Gastrocnemius medialis (tissue), 4 donors: ENCODE results near the gene NUP107. TPM values are rescaled to one million over a fixed set of nuclear protein-coding genes. Genes with fewer than 3 reads are reported as not detected.

Experiments used
- ATAC-seq, 2 donors: fragments of 150-250 bp; one replicate each; pipeline ENCODE4 v1.9.1; 2016
- DNase-seq, 2 donors: peaks; one replicate each; pipeline ENCODE4 v3.0.0-alpha.2; 2019
- H3K27ac ChIP-seq, 4 donors: fragments of 200-600 bp; sonication (generic); 1 replicate in 1 of 4; 2 replicates in 3 of 4; pipeline ENCODE4 v1.5.1; 2016 to 2018; ENCODE audit warnings: mild to moderate bottlenecking in 2 of 4, moderate library complexity in 1 of 4
- H3K27me3 ChIP-seq, 3 donors: fragments of 200-600 bp; sonication (generic) in 2 of 3; 1 replicate in 1 of 3; 2 replicates in 2 of 3; pipeline versions ENCODE4 v1.5.1 to v1.6.0; 2016 to 2019; ENCODE audit warnings: mild to moderate bottlenecking in 1 of 3, moderate library complexity in 1 of 3
- H3K36me3 ChIP-seq, 2 donors: fragments of 200-600 bp; sonication (generic) in 1 of 2; one replicate each; pipeline ENCODE4 v1.5.1; 2017 to 2018
- H3K4me1 ChIP-seq, 2 donors: fragments of 200-600 bp; sonication (generic) in 1 of 2; one replicate each; pipeline ENCODE4 v1.5.1; 2016 to 2017; ENCODE audit warnings: mild to moderate bottlenecking in 2 of 2
- H3K4me3 ChIP-seq, 4 donors: fragments of 200-600 bp; sonication (generic) in 3 of 4; 1 replicate in 1 of 4; 2 replicates in 3 of 4; pipeline ENCODE4 v1.5.1; 2016 to 2019; ENCODE audit warnings: mild to moderate bottlenecking in 2 of 4
- H3K9me3 ChIP-seq, 3 donors: fragments of 200-600 bp; sonication (generic) in 2 of 3; 1 replicate in 1 of 3; 2 replicates in 2 of 3; pipeline ENCODE4 v1.5.1; 2016 to 2019
- POLR2A ChIP-seq, 2 donors: fragments of 450-650 bp; IDR thresholded peaks; one replicate each; pipeline ENCODE4 v1.6.1; 2017; ENCODE audit warnings: antibody characterized with exemption in 2 of 2, mild to moderate bottlenecking in 2 of 2, moderate library complexity in 2 of 2
- in situ Hi-C, 4 donors: fragments of 200-750 bp; cut with MboI; loops; one replicate each; pipeline versions ENCODE4 v1.15.0 to v1.8.0; 2017; ENCODE audit warnings: low sequenced_read_pairs in 4 of 4
- intact Hi-C: fragments of 100-400 bp; cut with DNase I; formaldehyde crosslinking; loops from one replicate; pipeline ENCODE4 v1.15.1; 2023; ENCODE audit warnings: low total_unique reads
- total RNA-seq, 4 donors: library from RNA; depleted of rRNA; stranded (reverse); fragments of >200 nt; gene quantifications; one replicate each; pipeline versions ENCODE4 v1.1.0 to v1.2.3, GENCODE V29; 2016
- TF ChIP-seq, protein P1 (sequence below), 5 experiments: fragments of 450-650 bp in 3 of 5; fragments of 200-600 bp in 2 of 5; sonication (generic) in 2 of 5; IDR thresholded peaks in 4 of 5; conservative IDR thresholded peaks in 1 of 5; 1 replicate in 4 of 5; 2 replicates in 1 of 5; pipeline ENCODE4 v1.5.1; 2016 to 2019; ENCODE audit warnings: antibody characterized with exemption in 5 of 5, mild to moderate bottlenecking in 3 of 5, moderate library complexity in 3 of 5

Gene NUP107
- total RNA-seq, 4 donors from 2014 or later: 13.0 to 43.1 (median 25.9) TPM

DNA sequence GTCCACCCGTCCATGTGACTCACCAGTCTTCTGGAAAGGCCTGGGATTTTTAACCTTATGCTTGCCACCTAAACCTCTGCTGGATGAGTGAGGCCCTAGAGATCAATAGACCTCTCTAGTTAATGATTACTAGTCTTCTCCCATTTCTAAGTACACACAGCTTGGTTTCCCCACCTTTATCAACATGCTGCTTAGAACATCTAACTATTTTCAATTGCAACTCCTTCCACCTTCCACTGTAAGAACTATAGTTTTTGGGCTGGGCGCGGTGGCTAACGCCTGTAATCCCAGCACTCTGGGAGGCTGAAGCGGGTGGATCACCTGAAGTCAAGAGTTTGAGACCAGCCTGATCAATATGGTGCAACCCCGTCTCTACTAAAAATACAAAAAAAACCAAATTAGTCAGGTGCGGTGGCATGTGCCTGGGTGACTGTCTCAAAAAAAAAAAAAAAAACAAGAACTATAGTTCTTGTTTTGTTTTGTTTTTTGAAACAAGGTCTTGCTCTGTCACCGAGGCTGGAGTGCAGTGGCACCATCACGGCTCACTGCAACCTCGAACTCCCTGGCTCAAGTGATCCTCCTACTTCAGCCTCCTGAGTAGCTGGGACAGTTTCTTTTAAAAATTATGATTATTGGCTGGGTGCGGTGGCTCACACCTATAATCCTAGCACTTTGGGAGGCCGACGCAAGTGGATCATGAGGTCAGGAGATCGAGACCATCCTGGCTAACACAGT is 102.5 kb downstream of the NUP107 start:
- Histone ChIP-seq H3K27ac (no peak overlapping the region), H3K9me3 (no peaks in the 10 kb centered on the region), H3K4me3 (no peak overlapping the region), H3K4me1 (peaks cover 3 to 4% of the 10 kb centered on the region in 2 donors), H3K27me3 (no peaks in the 10 kb centered on the region), H3K36me3 (no peaks in the 10 kb centered on the region)
- ATAC-seq (no peak), DNase-seq (no peak)
- in situ Hi-C loops (no loop called here), intact Hi-C loops (no loop called here)
- TF ChIP-seq POLR2A (IDR thresholded peaks at IDR 0.05): no peak
- TF ChIP-seq, protein P1, sequence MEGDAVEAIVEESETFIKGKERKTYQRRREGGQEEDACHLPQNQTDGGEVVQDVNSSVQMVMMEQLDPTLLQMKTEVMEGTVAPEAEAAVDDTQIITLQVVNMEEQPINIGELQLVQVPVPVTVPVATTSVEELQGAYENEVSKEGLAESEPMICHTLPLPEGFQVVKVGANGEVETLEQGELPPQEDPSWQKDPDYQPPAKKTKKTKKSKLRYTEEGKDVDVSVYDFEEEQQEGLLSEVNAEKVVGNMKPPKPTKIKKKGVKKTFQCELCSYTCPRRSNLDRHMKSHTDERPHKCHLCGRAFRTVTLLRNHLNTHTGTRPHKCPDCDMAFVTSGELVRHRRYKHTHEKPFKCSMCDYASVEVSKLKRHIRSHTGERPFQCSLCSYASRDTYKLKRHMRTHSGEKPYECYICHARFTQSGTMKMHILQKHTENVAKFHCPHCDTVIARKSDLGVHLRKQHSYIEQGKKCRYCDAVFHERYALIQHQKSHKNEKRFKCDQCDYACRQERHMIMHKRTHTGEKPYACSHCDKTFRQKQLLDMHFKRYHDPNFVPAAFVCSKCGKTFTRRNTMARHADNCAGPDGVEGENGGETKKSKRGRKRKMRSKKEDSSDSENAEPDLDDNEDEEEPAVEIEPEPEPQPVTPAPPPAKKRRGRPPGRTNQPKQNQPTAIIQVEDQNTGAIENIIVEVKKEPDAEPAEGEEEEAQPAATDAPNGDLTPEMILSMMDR (IDR thresholded peaks at IDR 0.05 in 4 of 5, conservative IDR thresholded peaks at IDR 0.05 in 1 of 5): no peak

DNA sequence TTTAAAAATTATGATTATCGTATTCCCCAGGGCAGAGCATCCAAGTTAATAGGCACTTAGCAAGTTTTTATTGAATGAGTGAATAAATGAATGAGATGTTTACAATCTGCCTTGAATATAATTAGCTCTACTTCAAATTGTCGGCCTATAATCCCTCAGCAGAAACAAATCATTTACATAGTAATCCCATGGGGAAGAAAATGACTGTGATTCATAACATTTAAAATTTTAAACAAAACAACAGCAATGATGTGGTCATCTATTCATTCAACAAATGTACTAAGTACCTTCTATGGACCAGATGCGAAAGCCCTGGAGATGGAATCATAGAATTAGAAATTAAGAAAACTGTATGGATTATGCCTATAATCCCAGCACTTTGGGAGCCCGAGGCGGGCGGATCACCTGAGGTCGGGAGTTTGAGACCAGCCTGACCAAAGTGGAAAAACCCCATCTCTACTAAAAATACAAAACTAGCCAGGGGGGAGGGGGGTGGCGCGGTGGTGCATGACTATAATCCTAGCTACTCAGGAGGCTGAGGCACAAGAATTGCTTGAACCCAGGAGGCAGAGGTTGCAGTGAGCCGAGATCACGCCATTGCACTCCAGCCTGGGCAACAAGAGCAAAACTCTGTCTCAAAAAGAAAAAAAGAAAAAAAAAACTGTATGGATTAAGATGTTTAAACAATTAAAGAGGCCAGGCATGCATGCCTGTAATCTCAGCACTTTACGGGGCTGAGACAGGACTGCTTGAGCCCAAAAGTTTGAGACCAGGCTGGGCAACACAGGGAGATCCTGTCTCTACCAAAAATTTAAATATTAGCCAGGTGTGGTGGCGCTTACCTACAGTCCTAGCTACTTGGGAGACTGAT is 103.5 kb downstream of the NUP107 start:
- Histone ChIP-seq H3K4me3 (no peak overlapping the region), H3K9me3 (no peaks in the 10 kb centered on the region), H3K36me3 (no peaks in the 10 kb centered on the region), H3K4me1 (peaks cover 3 to 4% of the 10 kb centered on the region in 2 donors), H3K27ac (no peak overlapping the region), H3K27me3 (no peaks in the 10 kb centered on the region)
- TF ChIP-seq, protein P1 (IDR thresholded peaks at IDR 0.05 in 4 of 5, conservative IDR thresholded peaks at IDR 0.05 in 1 of 5): no peak
- TF ChIP-seq POLR2A (IDR thresholded peaks at IDR 0.05): no peak
- intact Hi-C loops: no loop called here
- no peak for DNase-seq
- no peak for ATAC-seq
- in situ Hi-C loops: no loop called here

DNA sequence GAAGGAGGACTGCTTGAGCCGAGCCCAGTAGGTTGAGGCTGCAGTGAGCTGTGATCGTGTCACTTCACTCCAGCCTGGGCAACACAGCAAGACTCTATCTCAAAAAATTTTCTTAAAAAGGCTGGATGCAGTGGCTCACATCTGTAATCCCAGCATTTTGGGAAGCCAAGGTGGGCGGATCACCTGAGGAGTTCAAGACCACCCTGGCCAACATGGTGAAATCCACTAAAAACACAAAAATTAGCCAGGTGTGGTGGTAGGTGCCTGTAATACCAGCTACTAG is 104.1 kb downstream of the NUP107 start:
- Histone ChIP-seq H3K4me1 (peaks cover 3 to 4% of the 10 kb centered on the region in 2 donors), H3K9me3 (no peaks in the 10 kb centered on the region), H3K27ac (no peak overlapping the region), H3K27me3 (no peaks in the 10 kb centered on the region), H3K4me3 (no peak overlapping the region), H3K36me3 (no peaks in the 10 kb centered on the region)
- in situ Hi-C loops (no loop called here), intact Hi-C loops (no loop called here)
- TF ChIP-seq, protein P1 (IDR thresholded peaks at IDR 0.05 in 4 of 5, conservative IDR thresholded peaks at IDR 0.05 in 1 of 5): no peak
- TF ChIP-seq POLR2A (IDR thresholded peaks at IDR 0.05): no peak
- DNase-seq (no peak), ATAC-seq (no peak)

DNA sequence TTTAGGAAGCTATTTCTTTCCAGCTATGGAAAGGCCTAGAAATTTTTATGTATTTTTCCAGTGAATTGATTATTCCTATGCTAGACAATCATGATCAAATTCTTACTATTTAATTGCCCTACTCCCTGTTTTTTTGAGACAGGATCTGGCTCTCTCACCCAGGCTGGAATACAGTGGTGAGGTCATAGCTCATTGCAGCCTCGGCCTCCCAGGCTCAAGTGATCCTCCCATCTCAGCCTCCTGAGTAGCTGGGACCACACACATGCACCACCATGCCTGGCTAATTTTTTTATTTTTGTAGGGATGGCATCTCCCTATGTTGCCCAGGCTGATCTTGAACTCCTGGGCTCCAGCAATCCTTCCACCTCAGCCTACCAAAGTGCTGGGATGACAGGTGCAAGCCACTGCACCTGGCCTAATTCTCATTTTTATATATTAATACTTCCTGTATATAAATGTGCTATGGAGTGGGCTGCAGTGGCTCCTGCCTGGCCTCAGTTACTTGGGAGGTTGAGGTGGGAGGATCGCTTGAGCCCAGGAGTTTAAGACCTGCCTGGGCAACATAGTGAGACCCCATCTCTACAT is 105.2 kb downstream of the NUP107 start:
- ATAC-seq: no peak
- H3K27me3 ChIP-seq: no peaks in the 10 kb centered on the region
- intact Hi-C loops: no loop called here
- in situ Hi-C loops: no loop called here
- no peaks in the 10 kb centered on the region for H3K9me3 ChIP-seq
- TF ChIP-seq, protein P1 (IDR thresholded peaks at IDR 0.05 in 4 of 5, conservative IDR thresholded peaks at IDR 0.05 in 1 of 5): no peak
- no peak for TF ChIP-seq POLR2A (IDR thresholded peaks at IDR 0.05)
- H3K27ac ChIP-seq: no peak overlapping the region
- no peaks in the 10 kb centered on the region for H3K36me3 ChIP-seq
- peaks cover 0 to 2% of the 10 kb centered on the region in 2 donors for H3K4me1 ChIP-seq
- no peak for DNase-seq
- no peak overlapping the region for H3K4me3 ChIP-seq
